Glomerular visceral epithelial cell (primary cell): ENCODE data around the gene ZNF558.
"Not testable (repeated sequence)": the region's sequence is repeated elsewhere in the genome, so short reads cannot be mapped to it uniquely, and the experiment has no call there.

Experiments
- DNase-seq: peaks from one replicate; pipeline ENCODE4 v3.0.0-alpha.2; 2016; ENCODE audit errors: extremely low spot score

The ZNF558 gene

DNA sequence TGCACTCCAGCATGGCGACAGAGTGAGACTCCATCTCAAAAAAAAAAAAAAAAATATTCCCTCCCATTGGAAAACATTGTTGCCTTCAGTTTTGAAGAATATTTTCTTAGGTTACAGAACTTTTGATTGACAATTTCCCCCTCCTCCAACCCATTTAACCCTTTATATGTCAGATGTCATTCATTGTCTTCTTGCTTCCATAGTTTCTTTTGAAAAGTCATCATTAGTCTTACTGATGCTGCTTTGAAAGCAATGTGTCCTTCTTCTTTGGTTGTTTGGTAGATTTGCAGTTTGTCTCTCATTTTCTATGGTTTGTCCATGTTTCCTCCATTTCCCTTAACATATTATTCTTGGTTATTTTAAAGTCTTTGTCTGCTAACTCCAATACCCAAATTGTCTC, 25.4 kb downstream of the ZNF558 start:
- DNase-seq, result no peak

GRCh38 chr19:8794823-8795222, 37.3 kb downstream of the ZNF558 start:
- no peak for DNase-seq

- DNase-seq, result not testable (repeated sequence)
Observed at GRCh38 chr19:8773587-8773986, 58.5 kb downstream of the ZNF558 start.

DNA sequence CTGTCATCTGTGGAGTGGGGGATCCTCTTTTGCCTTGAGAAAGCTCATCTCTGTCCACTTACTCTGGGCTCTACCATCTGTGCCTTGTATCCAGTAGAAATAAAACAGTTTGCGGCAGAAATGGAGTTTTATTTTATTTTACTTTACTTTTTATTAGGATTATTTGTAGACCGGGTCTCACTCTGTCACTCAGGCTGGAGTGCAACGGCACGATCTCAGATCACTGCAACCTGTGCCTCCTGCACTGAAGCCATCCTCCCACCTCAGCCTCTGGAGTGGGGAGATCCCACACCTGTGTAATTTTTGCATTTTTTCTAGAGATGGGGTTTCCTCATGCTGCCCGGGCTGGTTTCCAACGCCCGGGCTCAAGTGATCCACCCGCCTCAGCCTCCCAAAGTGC, 62.8 kb downstream of the ZNF558 start:
- not testable (repeated sequence) for DNase-seq

DNA sequence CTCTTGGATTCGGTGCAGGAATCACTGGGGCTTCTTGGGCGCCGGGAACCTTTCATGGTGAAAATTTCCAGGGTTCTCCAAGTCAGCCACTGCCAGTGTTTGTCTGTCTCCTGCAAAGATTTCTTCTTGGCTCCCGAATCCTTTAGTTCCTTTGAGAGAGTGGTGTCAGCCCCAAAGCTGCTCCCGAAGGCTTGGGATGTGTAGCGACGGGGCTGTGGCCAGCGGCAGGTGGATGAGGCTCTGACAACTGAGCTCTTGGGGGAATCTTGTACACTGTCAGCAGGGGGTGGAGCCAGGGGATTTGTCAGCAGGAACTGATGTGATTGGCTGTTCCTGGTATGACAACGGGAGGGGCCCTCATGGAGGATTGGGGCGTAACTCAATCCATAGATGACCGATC, 64.8 kb downstream of the ZNF558 start:
- DNase-seq, result not testable (repeated sequence)
